Rectal smooth muscle tissue (tissue), 1 donor: Measurements from ENCODE around the gene EML1.

Source experiments
- H3K27ac ChIP-seq: one replicate; pipeline ENCODE4 v1.7.0; 2013; ENCODE audit warnings: low read depth, low read length, inconsistent platforms
- H3K27me3 ChIP-seq: one replicate; pipeline ENCODE4 v1.7.0; 2013; ENCODE audit warnings: low read length; ENCODE audit not compliant: control insufficient read depth, insufficient read depth
- H3K36me3 ChIP-seq: one replicate; pipeline ENCODE4 v1.7.0; 2013; ENCODE audit warnings: low read length; ENCODE audit not compliant: control insufficient read depth, insufficient read depth
- H3K4me1 ChIP-seq: one replicate; pipeline ENCODE4 v1.7.0; 2013; ENCODE audit warnings: low read length; ENCODE audit not compliant: control insufficient read depth, insufficient read depth
- H3K4me3 ChIP-seq: one replicate; pipeline ENCODE4 v1.7.0; 2013; ENCODE audit warnings: low read length
- H3K9ac ChIP-seq: one replicate; pipeline ENCODE4 v1.7.0; 2013; ENCODE audit warnings: low read length

Gene EML1

DNA sequence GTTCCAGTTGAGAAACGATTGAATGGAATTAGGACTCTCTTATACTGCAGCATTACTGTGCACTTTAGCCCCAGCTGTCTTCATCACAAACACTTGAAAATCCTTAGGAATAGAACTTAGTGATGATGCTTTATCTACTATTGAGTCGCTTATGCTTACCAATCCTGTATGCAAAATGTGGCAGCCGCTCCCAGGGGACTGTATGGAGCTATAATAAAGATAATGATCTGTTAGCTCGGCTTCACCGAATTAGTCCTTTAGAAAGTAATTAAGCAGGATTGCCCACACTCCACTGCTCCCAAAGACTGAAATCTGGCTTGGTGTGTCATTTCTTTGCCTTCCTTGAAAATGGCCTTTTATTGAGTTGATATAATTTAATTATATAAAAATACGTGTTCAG is 10.6 kb downstream of the EML1 start:
- Histone ChIP-seq H3K4me3 (no peak overlapping the region), H3K9ac (no peak overlapping the region), H3K36me3 (no peaks in the 10 kb centered on the region), H3K27ac (no peak overlapping the region), H3K27me3 (no peaks in the 10 kb centered on the region), H3K4me1 (peaks cover 4% of the 10 kb centered on the region)

DNA sequence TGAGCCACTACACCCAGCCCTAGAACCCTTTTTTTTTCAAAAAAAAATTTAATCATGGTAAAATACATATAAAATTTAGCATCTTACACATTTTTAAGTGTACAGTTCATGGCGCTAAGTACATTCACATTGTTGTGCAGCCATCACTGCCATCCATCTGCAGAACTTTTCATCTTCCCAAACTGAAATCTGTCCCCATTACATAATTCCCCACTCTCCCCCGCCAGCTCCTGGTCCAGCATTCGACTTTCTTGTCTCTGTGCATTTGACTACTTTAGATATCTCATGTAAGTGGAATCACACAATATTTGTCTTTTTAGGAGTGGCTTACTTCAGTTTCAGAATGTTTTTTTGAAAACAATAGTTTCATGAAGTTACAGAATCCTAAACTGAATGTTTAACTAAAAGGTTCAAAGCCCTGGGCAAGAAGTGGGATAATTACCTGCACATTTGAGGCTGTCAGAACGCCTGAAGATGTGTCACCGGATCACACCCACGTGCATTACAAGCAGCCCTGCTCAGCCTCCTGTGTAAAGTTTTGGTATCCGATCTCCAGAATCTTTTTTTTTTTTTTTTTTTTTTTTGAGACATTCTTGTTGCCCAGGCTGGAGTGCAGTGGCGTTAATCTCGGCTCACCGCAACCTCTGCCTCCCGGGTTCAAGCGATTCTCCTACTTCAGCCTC is 12.7 kb downstream of the EML1 start:
- Histone ChIP-seq H3K4me1 (peaks cover 18% of the 10 kb centered on the region), H3K27me3 (no peaks in the 10 kb centered on the region), H3K36me3 (no peaks in the 10 kb centered on the region), H3K27ac (no peak overlapping the region), H3K4me3 (no peak overlapping the region), H3K9ac (no peak overlapping the region)

DNA sequence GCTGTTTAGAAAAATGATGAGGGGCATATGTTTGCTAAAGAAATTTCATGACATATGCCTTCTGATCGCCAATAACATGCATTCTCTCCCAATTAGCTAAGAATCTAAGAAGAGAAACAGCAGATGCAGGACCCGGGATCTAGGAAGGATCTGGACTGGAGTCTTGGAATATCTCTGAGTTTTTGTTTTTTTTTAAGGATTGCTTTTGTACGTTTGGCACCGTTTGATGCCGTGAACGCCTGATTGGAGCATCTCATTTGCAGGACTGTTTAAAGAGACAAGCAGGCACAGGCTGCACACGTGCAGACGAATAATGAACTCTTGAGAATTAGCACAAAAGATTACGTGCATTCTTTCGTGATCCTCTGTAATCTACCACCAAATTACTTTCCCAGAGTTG is 13.6 kb downstream of the EML1 start:
- Histone ChIP-seq H3K4me3 (no peak overlapping the region), H3K27ac (no peak overlapping the region), H3K36me3 (no peaks in the 10 kb centered on the region), H3K4me1 (peaks cover 18% of the 10 kb centered on the region), H3K27me3 (no peaks in the 10 kb centered on the region), H3K9ac (no peak overlapping the region)

DNA sequence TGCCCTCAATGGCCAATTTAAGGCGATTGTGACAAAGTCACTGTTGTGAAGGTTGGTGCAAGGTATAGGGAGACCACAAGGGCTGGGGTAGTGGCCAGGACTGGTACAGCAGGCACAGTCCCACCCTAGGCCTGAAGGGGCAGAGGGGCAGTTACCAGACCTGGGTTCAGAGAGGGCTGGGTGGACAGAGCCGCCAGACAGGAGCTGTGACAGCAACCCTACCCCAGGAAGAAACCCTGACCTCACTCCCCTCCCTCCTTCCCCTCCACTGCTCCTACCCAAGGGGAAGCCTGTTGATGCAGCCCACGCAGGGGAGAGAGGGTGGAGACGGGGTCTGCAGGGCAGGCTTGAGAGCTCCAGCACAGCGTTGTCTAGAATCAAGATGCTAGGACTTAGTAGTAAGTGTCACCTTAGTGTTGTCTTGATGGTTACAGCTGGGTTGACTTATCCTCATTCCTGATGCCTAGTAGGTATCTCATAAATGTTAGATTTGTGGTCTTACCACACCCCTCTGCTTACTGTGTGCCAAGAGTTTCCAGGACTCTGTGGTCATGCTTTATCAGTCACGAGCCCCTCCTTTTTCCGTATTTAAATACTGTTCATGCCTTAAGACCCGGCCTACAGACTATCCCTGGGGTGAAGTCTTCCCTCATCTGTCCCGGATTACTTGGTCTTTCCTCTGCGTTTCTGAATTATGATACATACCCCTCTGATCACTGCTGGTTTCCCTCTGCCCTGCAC is 14.4 kb downstream of the EML1 start:
- Histone ChIP-seq H3K4me1 (peaks cover 18% of the 10 kb centered on the region), H3K27ac (no peak overlapping the region), H3K9ac (no peak overlapping the region), H3K4me3 (no peak overlapping the region), H3K27me3 (no peaks in the 10 kb centered on the region), H3K36me3 (no peaks in the 10 kb centered on the region)

DNA sequence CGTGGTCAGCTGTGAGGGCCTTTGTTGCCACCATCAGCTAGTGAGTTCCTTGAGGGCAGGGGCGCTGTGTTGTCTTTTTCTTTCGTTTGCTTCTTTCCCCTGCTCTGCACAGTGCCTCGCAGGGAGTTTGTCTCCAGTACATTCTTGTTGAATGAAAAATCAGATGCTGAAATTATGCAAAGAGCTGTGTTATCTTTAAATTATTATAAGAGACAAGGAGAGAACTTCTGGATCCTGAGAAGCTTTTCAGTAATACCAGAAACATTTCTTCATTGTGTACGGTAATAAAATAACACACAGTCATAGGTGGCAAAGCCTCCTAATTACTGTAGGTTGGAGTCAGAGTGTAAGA is 14.9 kb downstream of the EML1 start:
- no peak overlapping the region for H3K4me3 ChIP-seq
- no peak overlapping the region for H3K27ac ChIP-seq
- no peak overlapping the region for H3K9ac ChIP-seq
- no peaks in the 10 kb centered on the region for H3K36me3 ChIP-seq
- no peaks in the 10 kb centered on the region for H3K27me3 ChIP-seq
- H3K4me1 ChIP-seq, result peaks cover 18% of the 10 kb centered on the region

DNA sequence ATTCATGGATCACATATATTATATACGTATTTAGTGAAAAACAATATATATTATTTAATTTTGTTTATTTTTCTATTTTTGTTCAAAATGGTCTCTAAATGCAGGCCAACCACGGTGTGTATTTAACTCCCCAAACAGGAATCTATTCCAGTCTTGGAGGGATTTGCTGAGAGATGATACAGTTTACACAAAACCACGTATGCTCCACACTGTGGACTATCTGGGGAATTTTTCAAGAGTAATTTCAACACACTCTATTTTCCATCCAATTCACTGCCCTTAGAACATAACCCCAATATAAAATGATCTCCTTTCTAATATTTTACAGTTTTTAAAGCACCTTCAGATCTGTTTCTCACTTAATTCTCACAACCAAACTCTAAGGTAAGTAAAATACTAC is 15.3 kb downstream of the EML1 start:
- H3K27me3 ChIP-seq, result no peaks in the 10 kb centered on the region
- H3K4me1 ChIP-seq, result peaks cover 18% of the 10 kb centered on the region
- peak overlapping the region; percentile 75 for H3K27ac ChIP-seq
- H3K4me3 ChIP-seq, result no peak overlapping the region
- no peaks in the 10 kb centered on the region for H3K36me3 ChIP-seq
- no peak overlapping the region for H3K9ac ChIP-seq

DNA sequence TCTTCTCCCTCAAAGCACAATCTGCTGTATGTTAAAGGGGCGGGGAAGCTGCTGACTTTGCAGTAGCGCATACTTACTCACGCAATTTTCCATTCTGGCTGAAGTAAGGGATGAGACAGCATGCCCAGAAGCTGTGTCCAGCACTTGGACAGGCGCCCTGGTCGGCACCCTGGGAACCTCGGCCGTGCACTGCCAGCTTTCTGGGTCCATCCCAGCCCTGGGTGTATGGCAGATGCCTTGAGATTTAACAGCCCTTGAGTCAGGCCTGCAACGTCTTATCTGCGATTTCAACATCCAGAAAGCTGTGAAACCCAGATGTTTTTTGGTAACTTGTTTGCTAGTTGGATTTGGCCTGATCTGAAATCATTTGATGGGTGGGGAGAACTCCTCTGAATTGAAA is 16.1 kb downstream of the EML1 start:
- Histone ChIP-seq H3K27me3 (no peaks in the 10 kb centered on the region), H3K4me1 (peaks cover 18% of the 10 kb centered on the region), H3K9ac (no peak overlapping the region), H3K4me3 (peak overlapping the region; percentile 18), H3K27ac (peak overlapping the region; percentile 75), H3K36me3 (no peaks in the 10 kb centered on the region)

DNA sequence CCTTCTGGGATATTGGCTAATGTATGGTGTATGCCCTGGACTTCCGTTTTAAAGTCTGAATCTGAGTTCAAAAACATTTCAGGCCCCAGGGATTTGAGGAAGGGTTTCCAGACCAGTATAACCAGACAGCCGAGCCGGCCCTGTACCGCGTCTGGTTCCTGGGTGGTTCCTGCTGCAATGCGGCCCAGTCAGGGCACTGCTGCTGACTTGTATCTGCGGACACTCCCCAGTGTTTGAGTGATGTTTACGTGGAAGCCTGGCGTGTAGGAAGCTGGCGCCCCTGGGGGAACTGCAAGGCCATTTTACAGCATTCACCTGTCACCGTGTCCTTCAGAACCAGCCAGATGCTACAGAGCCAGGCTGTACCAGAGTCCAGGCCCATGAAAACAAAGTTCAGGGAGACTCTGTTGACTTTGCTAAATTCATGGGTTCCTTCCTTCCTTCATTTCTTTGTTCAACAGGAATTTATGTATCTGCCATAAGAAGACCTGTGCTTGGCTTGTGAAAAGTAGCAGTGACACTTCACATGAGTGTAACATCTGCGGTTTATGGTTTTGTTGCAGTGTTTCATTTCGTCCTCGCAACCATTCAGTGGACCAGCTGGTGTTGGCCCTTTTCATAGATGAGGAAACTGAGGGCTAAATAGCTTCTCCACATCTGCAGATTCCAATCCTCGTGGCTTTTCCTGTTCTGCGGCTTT is 16.8 kb downstream of the EML1 start:
- Histone ChIP-seq H3K4me3 (peak overlapping the region; percentile 18), H3K36me3 (no peaks in the 10 kb centered on the region), H3K4me1 (peaks cover 18% of the 10 kb centered on the region), H3K27ac (peak overlapping the region; percentile 75), H3K27me3 (no peaks in the 10 kb centered on the region), H3K9ac (no peak overlapping the region)

DNA sequence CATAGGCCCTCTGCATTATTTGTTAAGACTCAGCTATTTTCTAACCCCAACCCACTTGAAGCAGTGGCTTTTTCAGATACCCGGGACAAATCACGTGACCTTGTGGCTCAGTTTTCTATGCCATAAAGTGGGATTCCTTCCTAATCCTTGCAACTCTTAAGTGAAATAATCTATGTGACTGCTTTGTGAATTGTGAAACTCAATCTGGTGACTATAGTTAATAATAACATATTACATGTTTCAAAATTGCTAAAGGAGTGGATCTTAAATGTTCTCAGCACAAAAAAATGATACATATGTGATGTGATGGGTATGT is 17.3 kb downstream of the EML1 start:
- Histone ChIP-seq H3K9ac (no peak overlapping the region), H3K36me3 (no peaks in the 10 kb centered on the region), H3K27ac (peak overlapping the region; percentile 75), H3K4me3 (no peak overlapping the region), H3K27me3 (no peaks in the 10 kb centered on the region), H3K4me1 (peaks cover 18% of the 10 kb centered on the region)

DNA sequence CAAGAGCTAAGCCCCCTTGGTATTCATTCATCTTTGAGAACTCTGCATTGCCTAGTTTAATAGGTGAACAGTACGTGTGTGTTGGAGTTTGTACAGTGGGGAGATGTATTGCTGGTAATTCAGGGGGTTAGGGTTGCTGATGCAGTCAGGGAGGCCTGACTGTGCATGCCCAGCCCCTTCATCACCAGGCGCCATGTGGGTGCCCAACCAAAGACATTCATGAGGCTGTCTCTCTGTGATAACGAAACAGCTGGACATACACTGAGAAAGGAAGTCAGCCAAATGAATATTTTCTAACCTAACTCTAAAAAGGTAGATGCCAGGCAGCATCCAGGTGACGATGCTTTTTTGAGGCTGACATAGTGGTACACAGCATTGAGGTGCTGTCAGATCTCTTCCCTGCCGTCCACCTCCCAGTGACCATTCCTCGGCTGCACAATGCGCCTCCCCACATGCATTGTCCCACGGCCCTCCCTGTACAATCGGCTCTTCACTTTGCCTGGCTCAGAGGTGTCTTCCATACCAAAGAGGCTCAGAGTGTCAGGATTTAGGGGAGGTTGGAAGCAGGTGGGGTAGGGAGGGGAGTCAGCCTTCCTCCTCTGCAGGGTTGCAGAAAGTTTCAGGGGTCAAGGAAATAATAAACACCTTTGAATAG is 19.0 kb downstream of the EML1 start:
- peaks cover 26% of the 10 kb centered on the region for H3K4me1 ChIP-seq
- no peak overlapping the region for H3K4me3 ChIP-seq
- H3K27ac ChIP-seq, result no peak overlapping the region
- no peaks in the 10 kb centered on the region for H3K27me3 ChIP-seq
- no peak overlapping the region for H3K9ac ChIP-seq
- H3K36me3 ChIP-seq, result no peaks in the 10 kb centered on the region

DNA sequence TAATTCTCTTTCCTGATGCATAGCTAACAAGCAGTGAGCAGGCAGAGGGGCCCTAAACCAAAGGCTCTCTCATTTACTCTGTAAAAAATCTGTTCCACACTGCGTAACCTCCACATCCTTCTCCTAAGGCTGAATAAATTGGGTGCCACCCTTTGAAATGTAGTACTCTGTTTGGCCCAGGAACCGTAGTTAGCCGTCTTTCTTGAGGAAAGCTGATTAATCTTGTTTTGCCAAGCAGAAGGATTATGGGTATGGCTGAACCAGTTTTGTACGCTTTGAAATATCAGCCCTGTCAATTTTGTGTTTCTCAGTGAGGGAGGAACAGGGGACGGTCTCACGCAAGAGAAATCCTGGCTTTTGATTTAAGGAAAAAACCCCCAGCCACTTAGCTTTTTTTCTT is 19.7 kb downstream of the EML1 start:
- H3K36me3 ChIP-seq, result no peaks in the 10 kb centered on the region
- H3K27ac ChIP-seq, result no peak overlapping the region
- H3K4me3 ChIP-seq, result no peak overlapping the region
- no peak overlapping the region for H3K9ac ChIP-seq
- no peaks in the 10 kb centered on the region for H3K27me3 ChIP-seq
- peaks cover 26% of the 10 kb centered on the region for H3K4me1 ChIP-seq

DNA sequence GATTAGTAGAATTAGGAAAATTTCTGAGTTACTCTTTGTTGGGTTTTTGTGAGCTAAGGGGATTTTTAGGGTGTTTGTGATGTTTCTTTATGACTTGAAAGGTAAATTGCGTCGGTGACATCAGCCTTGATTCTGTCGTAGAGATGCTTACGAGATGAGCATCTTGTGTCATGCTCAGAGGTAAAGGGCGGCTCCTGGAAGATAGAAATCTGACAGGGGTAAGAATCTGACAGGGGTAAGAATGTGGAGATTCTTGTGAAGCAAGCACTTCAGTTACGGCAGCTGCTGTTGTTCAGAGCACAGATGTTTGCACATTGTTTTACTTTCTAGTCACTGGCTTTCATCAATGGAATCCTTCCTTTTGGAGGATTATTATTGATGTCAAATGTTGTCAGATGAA is 22.5 kb downstream of the EML1 start:
- H3K36me3 ChIP-seq, result no peaks in the 10 kb centered on the region
- no peak overlapping the region for H3K9ac ChIP-seq
- H3K27me3 ChIP-seq, result no peaks in the 10 kb centered on the region
- peaks cover 8% of the 10 kb centered on the region for H3K4me1 ChIP-seq
- no peak overlapping the region for H3K4me3 ChIP-seq
- H3K27ac ChIP-seq, result no peak overlapping the region
